Smooth muscle cell of the umbilical artery (primary cell): ENCODE results near the gene CDC37. TPM values are rescaled to one million over a fixed set of nuclear protein-coding genes. Genes with fewer than 3 reads are reported as not detected.

Experiments
- total RNA-seq: library from RNA; depleted of rRNA; stranded (reverse); fragments of >200 nt; gene quantifications from 2 replicates; pipeline ENCODE4 v1.2.3, GENCODE V29; 2014

The CDC37 gene
- 177 and 241 TPM in 2 replicates for total RNA-seq

GRCh38 chr19:10403137-10404021 is at the start of gene CDC37:
Gene CDC37, minus strand, starts transcription at chr19:10403542. Its CDS starts 63 bp downstream, at chr19:10403479.

GRCh38 chr19:10420444-10421239 is 17.3 kb upstream of the CDC37 start, which contains the start of gene PDE4A:
Gene PDE4A, plus strand, starts transcription at chr19:10420538. Its CDS starts 227 bp downstream, at chr19:10420765.

GRCh38 chr19:10380313-10381102 is 22.8 kb downstream of the CDC37 start, which contains the start of gene TYK2:
Gene TYK2, minus strand, starts transcription at chr19:10380572. Its CDS starts 2,166 bp downstream, at chr19:10378406.

Other genes starting within 250 kb of the CDC37 start
- gene DNMT1, start 208.6 kb downstream of the CDC37 start, total RNA-seq: 22.6 and 71.1 TPM in 2 replicates
- 12.5 and 17.1 TPM in 2 replicates for gene S1PR2, start 172.2 kb downstream of the CDC37 start, total RNA-seq
- gene MRPL4, start 151.3 kb downstream of the CDC37 start, total RNA-seq: 17.8 and 31.2 TPM in 2 replicates
- 23.2 and 26.8 TPM in 2 replicates for gene ICAM1, start 132.4 kb downstream of the CDC37 start, total RNA-seq
- 1.9 and 2.1 TPM in 2 replicates for gene ICAM4, start 116.6 kb downstream of the CDC37 start, total RNA-seq
- gene ICAM5, start 113.6 kb downstream of the CDC37 start, total RNA-seq: 11.0 and 20.3 TPM in 2 replicates
- 0.59 and 1.1 TPM in 2 replicates for gene ZGLP1, start 93.7 kb downstream of the CDC37 start, total RNA-seq
- 16.3 and 16.8 TPM in 2 replicates for gene FDX2, start 87.5 kb downstream of the CDC37 start, total RNA-seq
- gene RAVER1, start 70.0 kb downstream of the CDC37 start, total RNA-seq: 11.6 and 33.9 TPM in 2 replicates
- gene ICAM3, start 63.9 kb downstream of the CDC37 start, total RNA-seq: 5.1 and 7.7 TPM in 2 replicates
- gene TYK2, start 23.0 kb downstream of the CDC37 start, total RNA-seq: 67.4 and 86.4 TPM in 2 replicates
- 3.3 and 6.2 TPM in 2 replicates for gene PDE4A, start 17.0 kb upstream of the CDC37 start, total RNA-seq
- 68.0 and 81.0 TPM in 2 replicates for gene KEAP1, start 99.8 kb upstream of the CDC37 start, total RNA-seq
- 5.4 and 7.4 TPM in 2 replicates for gene S1PR5, start 113.9 kb upstream of the CDC37 start, total RNA-seq
- gene ATG4D, start 140.4 kb upstream of the CDC37 start, total RNA-seq: 10.7 and 15.6 TPM in 2 replicates
- 8.0 and 9.8 TPM in 2 replicates for gene KRI1, start 162.5 kb upstream of the CDC37 start, total RNA-seq
- gene CDKN2D, start 165.4 kb upstream of the CDC37 start, total RNA-seq: 6.8 and 8.7 TPM in 2 replicates
- gene AP1M2, start 183.8 kb upstream of the CDC37 start, total RNA-seq: not detected in 2 replicates
- 42.5 and 59.3 TPM in 2 replicates for gene SLC44A2, start 222.0 kb upstream of the CDC37 start, total RNA-seq